ENCODE results near the gene PLPP3. TPM values are rescaled to one million over a fixed set of nuclear protein-coding genes. Genes with fewer than 3 reads are reported as not detected.

PLPP3 gene
- total and polyA plus RNA-seq, 2 donors (not counting 1 experiment from before 2014, with no cell fraction given), result 343 to 465 TPM

GRCh38 chr1:56517404-56518130, 61.8 kb downstream of the PLPP3 start:
- Histone ChIP-seq H3K9me3 (ENCODE audit: control insufficient read depth, insufficient read depth, low read depth, low read length) (no peaks in the 10 kb centered on the region), H3K4me1 (ENCODE audit: control insufficient read depth, extremely low read depth, insufficient read depth, low read length) (peaks cover 4% of the 10 kb centered on the region), H3K79me2 (ENCODE audit: control insufficient read depth, insufficient read depth, low read length) (peaks cover 24% of the 10 kb centered on the region), H4K20me1 (ENCODE audit: control insufficient read depth, extremely low read depth, insufficient read depth, low read length) (no peaks in the 10 kb centered on the region), H3K36me3 (ENCODE audit: control insufficient read depth, insufficient read depth, low read length) (peaks cover 19% of the 10 kb centered on the region), H3K4me2 (ENCODE audit: extremely low read depth, insufficient read depth, low read length) (no peak overlapping the region), H2AFZ (ENCODE audit: low read length) (no peak overlapping the region), H3K27ac (ENCODE audit: insufficient read depth, low read length) (no peak overlapping the region), H3K27me3 (ENCODE audit: control insufficient read depth, insufficient read depth, low read length) (no peaks in the 10 kb centered on the region), H3K9ac (ENCODE audit: insufficient read depth, low read length) (no peak overlapping the region), H3K4me3 (replicated peaks in 1 of 4; ENCODE audit: control extremely low read depth in 1 of 4, insufficient read depth in 1 of 4, low read depth in 3 of 4, low read length in 4 of 4) (no peak overlapping the region)
- no peak for DNase-seq (ENCODE audit: low read depth in 2 of 2)
- TF ChIP-seq CTCF (conservative IDR thresholded peaks at IDR 0.05 in 1 of 2, IDR thresholded peaks at IDR 0.05 in 1 of 2; ENCODE audit: low read depth in 1 of 2, low read length in 2 of 2), result no peak
- TF ChIP-seq EZH2 (IDR thresholded peaks at IDR 0.05; ENCODE audit: low read length, missing control alignments), result no peak

GRCh38 chr1:56516539-56517252, 62.7 kb downstream of the PLPP3 start:
- Histone ChIP-seq H4K20me1 (ENCODE audit: control insufficient read depth, extremely low read depth, insufficient read depth, low read length) (no peaks in the 10 kb centered on the region), H3K79me2 (ENCODE audit: control insufficient read depth, insufficient read depth, low read length) (peaks cover 28% of the 10 kb centered on the region), H3K4me2 (ENCODE audit: extremely low read depth, insufficient read depth, low read length) (no peak overlapping the region), H3K27ac (ENCODE audit: insufficient read depth, low read length) (peak overlapping the region; percentile 16), H3K27me3 (ENCODE audit: control insufficient read depth, insufficient read depth, low read length) (no peaks in the 10 kb centered on the region), H3K9ac (ENCODE audit: insufficient read depth, low read length) (no peak overlapping the region), H2AFZ (ENCODE audit: low read length) (no peak overlapping the region), H3K4me3 (replicated peaks in 1 of 4; ENCODE audit: control extremely low read depth in 1 of 4, insufficient read depth in 1 of 4, low read depth in 3 of 4, low read length in 4 of 4) (no peak overlapping the region), H3K36me3 (ENCODE audit: control insufficient read depth, insufficient read depth, low read length) (peaks cover 26% of the 10 kb centered on the region), H3K4me1 (ENCODE audit: control insufficient read depth, extremely low read depth, insufficient read depth, low read length) (peaks cover 4% of the 10 kb centered on the region), H3K9me3 (ENCODE audit: control insufficient read depth, insufficient read depth, low read depth, low read length) (no peaks in the 10 kb centered on the region)
- DNase-seq (ENCODE audit: low read depth in 2 of 2), result peak; percentile 28 to 78
- no peak for TF ChIP-seq EZH2 (IDR thresholded peaks at IDR 0.05; ENCODE audit: low read length, missing control alignments)
- TF ChIP-seq CTCF (conservative IDR thresholded peaks at IDR 0.05 in 1 of 2, IDR thresholded peaks at IDR 0.05 in 1 of 2; ENCODE audit: low read depth in 1 of 2, low read length in 2 of 2), result no peak

GRCh38 chr1:56515898-56516538, 63.3 kb downstream of the PLPP3 start:
- Histone ChIP-seq H3K4me1 (ENCODE audit: control insufficient read depth, extremely low read depth, insufficient read depth, low read length) (peaks cover 4% of the 10 kb centered on the region), H4K20me1 (ENCODE audit: control insufficient read depth, extremely low read depth, insufficient read depth, low read length) (no peaks in the 10 kb centered on the region), H3K27ac (ENCODE audit: insufficient read depth, low read length) (no peak overlapping the region), H3K36me3 (ENCODE audit: control insufficient read depth, insufficient read depth, low read length) (peaks cover 29% of the 10 kb centered on the region), H2AFZ (ENCODE audit: low read length) (no peak overlapping the region), H3K9ac (ENCODE audit: insufficient read depth, low read length) (no peak overlapping the region), H3K9me3 (ENCODE audit: control insufficient read depth, insufficient read depth, low read depth, low read length) (no peaks in the 10 kb centered on the region), H3K27me3 (ENCODE audit: control insufficient read depth, insufficient read depth, low read length) (no peaks in the 10 kb centered on the region), H3K4me3 (replicated peaks in 1 of 4; ENCODE audit: control extremely low read depth in 1 of 4, insufficient read depth in 1 of 4, low read depth in 3 of 4, low read length in 4 of 4) (no peak overlapping the region), H3K79me2 (ENCODE audit: control insufficient read depth, insufficient read depth, low read length) (peaks cover 31% of the 10 kb centered on the region), H3K4me2 (ENCODE audit: extremely low read depth, insufficient read depth, low read length) (no peak overlapping the region)
- DNase-seq (ENCODE audit: low read depth in 2 of 2), result no peak
- TF ChIP-seq CTCF (conservative IDR thresholded peaks at IDR 0.05 in 1 of 2, IDR thresholded peaks at IDR 0.05 in 1 of 2; ENCODE audit: low read depth in 1 of 2, low read length in 2 of 2), result no peak
- no peak for TF ChIP-seq EZH2 (IDR thresholded peaks at IDR 0.05; ENCODE audit: low read length, missing control alignments)

Data from fibroblast of lung (primary cell).